Endodermal cell (in vitro differentiated cells): Measurements from ENCODE around the gene ADGRL3. TPM values are rescaled to one million over a fixed set of nuclear protein-coding genes. Genes with fewer than 3 reads are reported as not detected.

Experiments
- DNase-seq: peaks from one replicate; pipeline ENCODE4 v3.0.0-alpha.2; 2017
- H3K27ac ChIP-seq: 2 replicates; pipeline ENCODE4 v1.5.1; 2013; ENCODE audit warnings: mild to moderate bottlenecking, low read depth, low read length, moderate library complexity
- H3K27me3 ChIP-seq: 2 replicates; pipeline ENCODE4 v1.6.1; 2013; ENCODE audit warnings: mild to moderate bottlenecking, low read length, moderate library complexity; ENCODE audit not compliant: insufficient read depth, control insufficient read depth, poor library complexity, severe bottlenecking
- H3K36me3 ChIP-seq: 2 replicates; pipeline ENCODE4 v1.7.0; 2013; ENCODE audit warnings: mild to moderate bottlenecking, low read length, moderate library complexity; ENCODE audit not compliant: control insufficient read depth, insufficient read depth
- H3K4me1 ChIP-seq: one replicate; pipeline ENCODE4 v1.7.0; 2013; ENCODE audit warnings: low read length; ENCODE audit not compliant: control insufficient read depth, insufficient read depth
- H3K4me3 ChIP-seq: 2 replicates; pipeline ENCODE4 v1.5.1; 2013; ENCODE audit warnings: mild to moderate bottlenecking, low read length, moderate library complexity
- H3K9ac ChIP-seq: 2 replicates; pipeline ENCODE4 v1.6.1; 2013; ENCODE audit warnings: mild to moderate bottlenecking, low read length, moderate library complexity; ENCODE audit not compliant: poor library complexity, severe bottlenecking; ENCODE audit errors: extremely low read depth
- H3K9me3 ChIP-seq: 2 replicates; pipeline ENCODE4 v1.6.1; 2013; ENCODE audit warnings: mild to moderate bottlenecking, low read length, moderate library complexity; ENCODE audit not compliant: control insufficient read depth
- H3K27ac Mint-ChIP-seq: 2 replicates; pipeline ENCODE4 v1.8.0; 2020; ENCODE audit warnings: mixed read lengths
- H3K27me3 Mint-ChIP-seq: 2 replicates; pipeline ENCODE4 v1.8.0; 2021; ENCODE audit warnings: mild to moderate bottlenecking, mixed read lengths; ENCODE audit not compliant: insufficient read depth
- H3K36me3 Mint-ChIP-seq: 2 replicates; pipeline ENCODE4 v1.8.0; 2020; ENCODE audit warnings: low read depth, mixed read lengths
- H3K4me1 Mint-ChIP-seq: 2 replicates; pipeline ENCODE4 v1.8.0; 2020; ENCODE audit warnings: mixed read lengths
- H3K4me3 Mint-ChIP-seq: 2 replicates; pipeline ENCODE4 v1.8.0; 2020; ENCODE audit warnings: mild to moderate bottlenecking, moderate library complexity, mixed read lengths
- H3K9me3 Mint-ChIP-seq: 2 replicates; pipeline ENCODE4 v1.8.0; 2020; ENCODE audit warnings: mild to moderate bottlenecking, mixed read lengths
- CTCF ChIP-seq: fragments of 200-600 bp; sonication (generic); conservative IDR thresholded peaks from 2 replicates; pipeline ENCODE4 v1.5.0; 2021; ENCODE audit warnings: antibody characterized with exemption, mild to moderate bottlenecking
- WGBS, 2 experiments: methylation state at CpG; one replicate each; pipeline versions ENCODE4 v1.1.5 to v1.1.7; 2013; ENCODE audit warnings: missing lambda C conversion rate in 2 of 2, mixed read lengths in 1 of 2; ENCODE audit not compliant: insufficient coverage in 1 of 2, insufficient read length in 1 of 2; 5-methylcytosine and 5-hydroxymethylcytosine counted together
- total RNA-seq, 2 donors: library from RNA; stranded (reverse); fragmentation: NEBNext Ultra II Directional in 1 of 2; extraction: Animal tissue kit (Norgen Biotek cat#: 25700) in 1 of 2; gene quantifications; 2 replicates in 1 of 2; 3 replicates in 1 of 2; pipeline ENCODE4 v1.2.1, GENCODE V29; 2021

ADGRL3 gene
- total RNA-seq, 2 donors from 2014 or later: 9.9 to 10.3 TPM

GRCh38 chr4:61522312-61522711 is 322.2 kb downstream of the ADGRL3 start:
- H3K27me3 Mint-ChIP-seq: no peaks in the 10 kb centered on the region
- no peak overlapping the region for H3K4me3 Mint-ChIP-seq
- Histone ChIP-seq H3K27ac (no peak overlapping the region), H3K4me3 (no peak overlapping the region), H3K9me3 (no peaks in the 10 kb centered on the region), H3K9ac (no peak overlapping the region), H3K4me1 (no peaks in the 10 kb centered on the region), H3K27me3 (no peaks in the 10 kb centered on the region), H3K36me3 (no peaks in the 10 kb centered on the region)
- H3K36me3 Mint-ChIP-seq: no peaks in the 10 kb centered on the region
- WGBS, 2 experiments: 98 to 100% methylated on average over 2 of the region's 2 CpGs
- H3K9me3 Mint-ChIP-seq: no peaks in the 10 kb centered on the region
- no peak overlapping the region for H3K27ac Mint-ChIP-seq
- H3K4me1 Mint-ChIP-seq: peaks cover 14% of the 10 kb centered on the region
- peak; percentile 13 for TF ChIP-seq CTCF
- DNase-seq: no peak

GRCh38 chr4:61527888-61528287 is 327.8 kb downstream of the ADGRL3 start:
- TF ChIP-seq CTCF: no peak
- no peak overlapping the region for H3K4me3 ChIP-seq
- H3K4me1 ChIP-seq: peaks cover 9% of the 10 kb centered on the region
- H3K36me3 Mint-ChIP-seq: no peaks in the 10 kb centered on the region
- no peak overlapping the region for H3K27ac Mint-ChIP-seq
- H3K27ac ChIP-seq: no peak overlapping the region
- no peaks in the 10 kb centered on the region for H3K9me3 Mint-ChIP-seq
- DNase-seq: no peak
- no peak overlapping the region for H3K4me3 Mint-ChIP-seq
- 93 to 95% methylated on average over 3 of the region's 4 CpGs for WGBS, 2 experiments
- no peaks in the 10 kb centered on the region for H3K9me3 ChIP-seq
- H3K27me3 ChIP-seq: no peaks in the 10 kb centered on the region
- no peaks in the 10 kb centered on the region for H3K36me3 ChIP-seq
- no peaks in the 10 kb centered on the region for H3K27me3 Mint-ChIP-seq
- peaks cover 19% of the 10 kb centered on the region for H3K4me1 Mint-ChIP-seq
- no peak overlapping the region for H3K9ac ChIP-seq

GRCh38 chr4:61528595-61528994 is 328.5 kb downstream of the ADGRL3 start:
- no peak for DNase-seq
- H3K4me3 Mint-ChIP-seq: no peak overlapping the region
- Histone ChIP-seq H3K4me3 (no peak overlapping the region), H3K9me3 (no peaks in the 10 kb centered on the region), H3K36me3 (no peaks in the 10 kb centered on the region), H3K9ac (no peak overlapping the region), H3K4me1 (peaks cover 9% of the 10 kb centered on the region), H3K27me3 (no peaks in the 10 kb centered on the region), H3K27ac (no peak overlapping the region)
- H3K36me3 Mint-ChIP-seq: no peaks in the 10 kb centered on the region
- H3K9me3 Mint-ChIP-seq: no peaks in the 10 kb centered on the region
- H3K4me1 Mint-ChIP-seq: peaks cover 19% of the 10 kb centered on the region
- H3K27ac Mint-ChIP-seq: no peak overlapping the region
- 92% methylated on average over 1 of the region's 1 CpG; no CpG with 5 or more reads in 1 of the 2 experiments for WGBS, 2 experiments
- TF ChIP-seq CTCF: no peak
- H3K27me3 Mint-ChIP-seq: no peaks in the 10 kb centered on the region
